HG02610 (cell line): ENCODE results near the gene BRD9.
"Not testable (repeated sequence)": the region's sequence is repeated elsewhere in the genome, so short reads cannot be mapped to it uniquely, and the experiment has no call there.

Source experiments
- ATAC-seq: cut with Tn5 transposase; IDR thresholded peaks from one replicate; pipeline ENCODE4 v1.9.1; 2021; ENCODE audit warnings: mild to moderate bottlenecking, moderate library complexity; ENCODE audit not compliant: unreplicated experiment

Gene BRD9

GRCh38 chr5:881551-881935 lies 11.1 kb downstream of the BRD9 start:
- no peak for ATAC-seq

DNA sequence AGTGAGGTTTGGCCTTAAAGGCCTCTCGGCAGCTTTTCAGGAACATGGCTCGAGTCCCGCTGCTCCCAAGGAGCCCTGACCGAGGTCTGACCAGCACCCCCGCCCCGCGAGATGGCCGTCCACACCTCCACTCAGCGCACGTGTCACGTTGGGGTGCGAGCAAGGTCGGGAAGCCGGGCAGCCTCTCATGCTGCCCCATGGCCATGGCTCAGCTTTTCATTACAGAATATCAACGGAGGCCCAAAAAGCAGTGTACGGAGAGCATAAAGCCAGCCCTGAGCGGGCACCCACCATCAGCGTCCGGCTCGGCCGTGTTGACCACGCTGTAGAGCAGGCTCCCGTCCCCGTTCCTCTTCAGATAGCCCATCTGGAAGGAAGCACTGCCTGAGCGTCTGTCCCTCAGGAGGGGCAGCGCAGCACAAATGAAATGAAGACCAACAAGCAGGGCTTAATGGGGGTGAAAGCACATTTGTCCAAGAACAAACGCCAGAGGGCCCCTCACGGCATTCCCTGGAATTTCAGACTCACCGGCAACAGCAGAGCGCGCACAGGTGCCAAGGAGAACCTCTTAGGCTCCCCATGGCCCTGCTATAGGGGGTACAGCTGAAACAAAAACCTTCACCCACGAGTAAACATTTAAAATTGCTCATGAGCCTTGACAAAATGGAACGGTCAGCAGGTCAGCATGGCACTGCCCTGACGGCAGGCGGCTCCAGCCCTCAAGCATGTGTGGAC lies 11.6 kb downstream of the BRD9 start:
- no peak for ATAC-seq

- ATAC-seq = not testable (repeated sequence)
Measured at GRCh38 chr5:878677-879076, 13.9 kb downstream of the BRD9 start.

DNA sequence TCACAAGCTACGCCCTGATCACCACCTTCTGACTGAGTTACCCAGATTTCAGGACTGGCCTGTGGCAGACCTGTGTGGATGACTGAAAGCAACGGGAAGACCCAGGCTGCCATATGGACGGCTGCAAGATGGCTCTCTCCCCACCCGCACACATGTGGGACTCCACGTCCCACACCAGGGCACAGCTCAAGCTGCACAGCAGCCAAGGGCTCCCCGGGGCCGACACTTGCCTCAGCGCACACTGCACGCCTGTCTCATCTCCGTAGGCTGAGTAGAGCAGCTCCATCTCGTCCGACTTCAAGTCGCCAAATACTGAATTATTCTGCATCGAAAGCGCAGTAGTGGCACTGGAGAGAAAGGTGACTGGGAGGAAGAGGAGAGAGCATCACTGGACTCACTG lies 14.5 kb downstream of the BRD9 start:
- no peak for ATAC-seq

DNA sequence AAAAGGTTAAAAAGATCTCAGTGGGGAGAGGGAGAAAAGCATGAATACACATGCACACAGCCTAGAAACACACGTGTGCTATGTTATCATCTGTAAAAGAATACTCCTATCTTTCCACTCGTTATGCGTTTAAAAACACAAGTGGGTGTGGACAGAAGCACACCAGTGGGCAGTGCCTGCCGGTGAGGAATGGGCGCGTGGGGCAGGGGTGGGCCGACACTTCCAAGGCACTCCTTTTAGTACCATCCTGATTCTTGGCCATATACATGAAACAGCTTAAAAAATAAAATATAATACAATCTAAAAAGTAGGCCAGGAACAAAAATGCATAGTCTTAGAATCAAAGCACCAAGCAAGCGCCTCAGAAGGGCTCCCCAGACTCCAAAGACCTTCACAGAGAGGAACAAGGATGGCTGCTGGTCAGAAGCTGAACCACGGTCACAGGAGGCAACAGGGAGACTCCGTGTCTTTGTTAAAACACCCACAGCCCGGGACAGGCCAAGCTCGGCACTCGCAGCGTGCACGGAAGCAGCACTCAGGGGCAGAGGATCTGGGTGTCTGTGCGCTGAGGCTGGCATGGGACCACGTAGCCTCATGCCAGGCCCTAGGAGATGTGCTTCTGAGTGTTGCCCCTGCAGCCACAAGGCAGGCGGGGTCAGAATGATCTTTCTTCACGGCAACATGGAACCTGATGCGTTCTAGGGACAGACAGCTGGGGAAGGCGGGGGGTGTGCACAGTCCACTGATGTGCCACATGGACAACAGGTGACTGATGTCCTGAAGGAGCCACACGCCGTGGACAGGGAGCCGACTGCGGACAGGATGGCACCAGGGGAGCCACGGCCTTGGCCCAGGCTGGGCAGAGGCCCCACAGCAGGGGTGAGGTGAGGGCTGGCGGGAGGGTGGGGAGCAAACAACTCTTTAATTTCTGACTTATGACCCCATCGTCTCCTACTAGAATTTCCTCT lies 15.9 kb downstream of the BRD9 start:
- ATAC-seq = no peak

DNA sequence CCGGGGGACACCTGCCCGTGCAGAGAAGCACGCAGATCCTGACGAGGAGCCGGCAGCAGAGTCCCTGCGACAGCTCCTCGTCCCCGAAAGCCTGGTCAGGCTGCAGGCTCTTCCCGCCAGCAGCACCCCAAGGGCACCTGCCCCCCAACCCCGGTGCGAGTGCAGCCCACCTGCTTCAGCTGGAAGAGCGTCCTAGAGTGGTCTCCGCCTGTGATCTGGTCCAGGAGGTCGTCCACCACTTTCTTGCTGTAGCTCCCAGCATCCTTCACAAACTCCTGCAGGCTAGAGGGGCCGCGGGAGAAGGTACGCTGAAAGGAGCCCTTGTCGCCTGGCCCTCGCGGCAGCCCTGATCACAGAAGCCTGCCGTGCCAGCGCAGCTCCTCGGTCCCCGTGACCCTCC lies 16.7 kb downstream of the BRD9 start:
- no peak for ATAC-seq

GRCh38 chr5:873328-873727 lies 19.3 kb downstream of the BRD9 start:
- ATAC-seq = peak; percentile 55

DNA sequence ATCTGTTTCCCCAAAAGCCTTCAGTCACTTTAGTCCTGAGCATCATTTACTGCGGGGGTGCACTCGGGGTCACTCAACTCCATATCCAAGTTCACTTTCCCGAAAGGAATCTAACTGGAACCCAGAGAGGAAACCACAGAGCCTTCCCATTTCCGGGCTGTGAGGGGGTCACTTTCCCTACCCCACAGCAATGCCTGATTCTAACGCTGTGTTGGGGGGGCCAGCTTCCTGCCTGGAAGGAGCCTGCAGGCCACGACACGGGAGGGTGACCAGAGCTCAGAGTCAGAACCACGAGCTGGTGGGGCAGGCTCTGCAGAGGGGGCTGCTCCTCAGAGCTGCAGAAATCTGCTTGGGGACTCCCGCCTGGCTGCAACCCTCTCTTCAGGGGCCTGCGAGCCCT lies 20.3 kb downstream of the BRD9 start:
- no peak for ATAC-seq

GRCh38 chr5:871596-872298 lies 20.9 kb downstream of the BRD9 start:
- ATAC-seq = no peak

GRCh38 chr5:870956-871355 lies 21.6 kb downstream of the BRD9 start:
- ATAC-seq = no peak

- ATAC-seq = no peak
Measured at GRCh38 chr5:868428-869135, 24.0 kb downstream of the BRD9 start.

DNA sequence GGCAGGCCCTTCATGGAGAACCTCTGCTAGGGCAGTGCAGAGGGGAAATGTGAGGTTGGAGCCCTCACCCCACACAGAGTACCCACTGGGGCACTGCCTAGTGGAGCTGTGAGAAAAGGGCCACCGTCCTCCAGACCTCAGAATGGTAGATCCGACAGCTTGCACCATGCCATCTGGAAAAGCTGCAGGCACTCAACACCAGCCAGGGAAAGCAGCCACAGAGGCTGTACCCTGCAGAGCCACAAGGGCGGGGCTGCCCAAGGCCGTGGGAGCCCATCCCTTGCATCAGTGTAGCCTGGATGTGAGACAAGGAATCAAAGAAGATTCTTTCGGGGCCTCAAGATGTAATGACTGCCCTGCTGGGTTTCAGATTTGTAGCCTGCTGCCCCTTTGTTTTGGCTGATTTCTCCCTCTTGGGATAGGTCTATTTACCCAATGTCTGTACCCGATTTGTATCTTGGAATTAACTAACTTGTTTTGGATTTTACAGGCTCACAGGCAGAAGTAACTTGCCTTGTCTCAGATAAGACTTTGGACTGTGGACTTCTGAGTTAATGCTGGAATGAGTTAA lies 25.2 kb downstream of the BRD9 start:
- ATAC-seq = no peak

GRCh38 chr5:865771-866170 lies 26.8 kb downstream of the BRD9 start:
- no peak for ATAC-seq

- no peak for ATAC-seq
Measured at GRCh38 chr5:865168-865521, 27.5 kb downstream of the BRD9 start.

- no peak for ATAC-seq
Measured at GRCh38 chr5:864492-865167, 28.0 kb downstream of the BRD9 start.

DNA sequence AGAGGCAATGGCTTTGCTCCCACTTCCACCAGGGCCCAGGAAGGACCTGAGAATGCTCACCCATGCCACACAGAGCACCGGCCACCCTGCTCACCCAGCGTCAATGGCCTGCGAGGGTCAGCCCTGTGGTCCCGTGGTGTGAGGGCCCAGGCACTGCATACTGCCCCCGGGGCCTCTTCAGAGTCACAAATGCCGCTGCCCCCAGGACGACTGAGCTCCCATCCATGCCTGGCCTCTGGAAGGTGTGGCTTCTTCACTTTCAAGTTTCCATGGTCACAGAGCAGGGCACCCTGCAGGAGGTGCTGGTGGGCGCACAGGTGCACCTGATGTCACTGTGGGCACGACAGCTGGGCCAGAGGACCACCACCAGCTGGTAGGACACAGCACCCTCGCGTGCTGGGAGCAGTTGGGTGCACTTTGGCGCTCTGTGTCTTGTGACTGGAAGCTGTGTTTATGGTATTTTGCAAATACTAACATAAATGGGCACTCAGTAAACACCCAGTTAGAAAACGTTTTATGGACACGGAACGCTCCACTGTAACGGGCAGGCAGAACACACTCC lies 29.3 kb downstream of the BRD9 start:
- ATAC-seq = no peak

DNA sequence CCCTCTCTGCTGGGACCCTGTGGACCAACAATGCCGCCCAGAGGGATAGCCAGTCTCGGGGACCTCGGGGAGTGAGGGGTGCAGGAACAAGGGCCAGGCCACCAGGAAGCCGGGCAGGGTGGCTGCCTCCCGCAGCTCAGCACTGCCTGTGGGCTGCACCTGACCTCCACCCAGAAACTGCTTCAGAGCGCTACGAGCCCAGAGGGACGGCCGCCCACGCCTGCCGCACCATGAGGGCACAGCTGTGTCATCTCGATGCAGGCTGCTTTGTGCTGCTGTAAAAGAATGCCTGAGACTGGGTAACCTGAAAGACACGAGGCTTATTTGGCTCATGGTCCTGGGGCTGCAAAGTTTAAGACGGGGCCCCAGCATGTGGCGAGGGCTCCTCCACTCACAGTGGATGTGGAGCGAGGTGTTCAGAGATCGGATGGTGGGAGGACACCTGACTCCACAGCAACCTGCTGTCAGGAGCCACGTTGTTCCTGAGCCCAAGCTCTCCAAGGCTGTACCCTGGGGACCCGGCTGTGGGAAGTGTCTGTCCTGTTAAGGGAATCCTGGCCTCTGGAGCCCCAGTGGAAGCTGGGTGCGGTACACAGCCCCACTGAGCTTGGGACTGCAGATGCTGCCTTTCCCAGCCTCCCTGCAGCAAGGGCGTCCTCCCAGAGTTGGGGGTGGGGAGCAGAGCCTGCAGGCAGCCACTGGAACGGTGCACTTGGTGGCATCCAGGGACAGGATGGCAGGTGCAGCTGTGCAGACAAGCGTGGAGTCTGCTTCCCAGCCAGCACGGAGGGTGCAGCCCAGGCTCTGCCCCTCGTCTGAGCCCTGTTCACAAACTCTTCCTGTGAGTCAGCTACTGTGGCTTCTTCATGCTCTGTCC lies 30.0 kb downstream of the BRD9 start:
- ATAC-seq = no peak

DNA sequence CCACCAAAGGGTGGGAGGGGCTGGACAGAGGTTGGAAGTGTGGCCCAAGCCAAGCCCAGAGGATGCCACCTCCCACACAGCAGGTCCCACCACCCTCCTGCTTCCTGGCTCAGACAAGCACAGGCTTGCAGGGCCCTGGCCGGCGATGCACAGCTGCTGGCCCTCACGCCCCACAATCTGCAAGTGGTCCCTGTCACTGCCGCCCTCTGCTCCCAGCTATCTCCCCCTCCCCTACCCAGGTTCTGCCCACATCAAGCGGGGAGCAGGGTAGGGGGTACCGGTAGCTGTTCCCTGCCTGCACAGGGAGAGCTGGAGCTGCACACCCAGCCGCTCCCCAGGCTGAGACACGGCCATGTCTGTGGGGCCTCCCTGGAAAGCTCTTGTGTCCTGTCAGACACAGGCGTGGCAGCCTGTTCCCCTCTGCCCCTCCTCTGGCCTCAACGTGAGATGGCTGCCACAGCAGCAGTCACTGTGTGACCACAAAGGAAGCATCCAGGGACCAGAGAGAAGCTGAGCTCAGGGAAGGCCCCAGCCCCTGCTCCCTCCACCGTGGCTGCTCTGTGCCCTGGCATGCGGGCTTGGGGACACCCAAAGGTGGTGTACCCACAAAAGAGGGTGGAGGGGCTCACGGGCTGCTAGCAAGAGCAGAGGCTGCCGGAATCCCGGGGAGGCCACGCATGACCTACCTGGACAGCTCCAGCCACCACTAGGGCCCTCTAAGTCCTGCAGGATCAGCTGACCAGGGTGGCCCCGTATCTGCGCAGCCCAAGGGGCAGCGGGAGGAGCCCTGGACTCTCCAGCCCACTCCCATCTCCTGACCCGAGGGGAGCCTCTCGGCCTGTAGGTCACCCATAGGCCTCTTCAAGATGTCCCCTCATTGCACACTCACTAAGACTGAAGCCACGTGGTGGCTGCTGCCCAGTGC lies 30.9 kb downstream of the BRD9 start:
- no peak for ATAC-seq
